AG04449 (cell line): ENCODE results near the gene RNF123.

Experiments
- CTCF ChIA-PET: fragments of 350-600 bp; formaldehyde crosslinking; extraction: SDS; loops from one replicate; lab custom pipeline; 2021; ENCODE audit warnings: antibody characterized with exemption; lab: Yijun Ruan, JAX
- POLR2A ChIA-PET: fragments of 400-600, 350-600 bp; formaldehyde crosslinking; extraction: SDS; loops from one replicate; lab custom pipeline; 2020; ENCODE audit warnings: antibody characterized with exemption, inconsistent platforms; lab: Yijun Ruan, JAX
- DNase-seq: peaks from one replicate; pipeline ENCODE4 v3.0.0-alpha.2; 2010; ENCODE audit warnings: low read depth, low spot score
- H3K4me3 ChIP-seq: 2 replicates; pipeline ENCODE4 v1.5.1; 2011; ENCODE audit warnings: low read depth, mild to moderate bottlenecking, control low read depth, low read length
- TF ChIP-seq, protein P1 (sequence below): IDR thresholded peaks from one replicate; pipeline ENCODE4 v1.5.1; 2011; ENCODE audit warnings: mild to moderate bottlenecking, moderate library complexity, low read length, control low read depth, inconsistent platforms; ENCODE audit not compliant: insufficient read depth; ENCODE audit errors: missing control alignments

Gene RNF123

DNA sequence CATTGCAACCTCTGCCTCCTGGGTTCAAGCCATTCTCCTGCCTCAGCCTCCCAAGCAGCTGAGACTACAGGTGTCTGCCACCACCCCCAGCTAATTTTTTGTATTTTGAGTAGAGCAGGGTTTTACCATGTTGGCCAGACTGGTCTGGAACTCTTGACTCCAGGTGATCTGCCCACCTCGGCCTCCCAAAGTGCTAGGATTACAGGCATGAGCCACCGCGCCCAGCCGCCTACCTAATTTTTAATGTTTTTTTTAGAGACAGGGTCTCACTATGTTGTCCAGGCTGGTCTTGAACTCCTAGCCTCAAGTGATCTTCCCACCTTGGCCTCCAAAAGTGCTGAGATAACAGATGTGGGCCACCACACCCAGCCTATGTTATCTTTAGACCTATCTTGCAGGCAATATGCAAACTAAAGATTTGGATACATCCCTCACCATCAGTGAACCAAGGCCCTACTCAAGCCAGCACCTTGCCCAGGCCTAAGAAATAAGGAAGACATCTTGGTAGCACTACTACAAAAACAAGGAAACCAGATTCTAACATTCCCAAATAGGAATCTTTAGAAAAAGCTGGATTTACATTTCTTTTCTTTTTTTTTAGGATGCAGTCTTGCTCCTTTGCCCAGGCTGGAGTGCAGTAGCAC is 40.7 kb downstream of the RNF123 start:
- no peak overlapping the region for H3K4me3 ChIP-seq
- no peak for DNase-seq
- TF ChIP-seq, protein P1, sequence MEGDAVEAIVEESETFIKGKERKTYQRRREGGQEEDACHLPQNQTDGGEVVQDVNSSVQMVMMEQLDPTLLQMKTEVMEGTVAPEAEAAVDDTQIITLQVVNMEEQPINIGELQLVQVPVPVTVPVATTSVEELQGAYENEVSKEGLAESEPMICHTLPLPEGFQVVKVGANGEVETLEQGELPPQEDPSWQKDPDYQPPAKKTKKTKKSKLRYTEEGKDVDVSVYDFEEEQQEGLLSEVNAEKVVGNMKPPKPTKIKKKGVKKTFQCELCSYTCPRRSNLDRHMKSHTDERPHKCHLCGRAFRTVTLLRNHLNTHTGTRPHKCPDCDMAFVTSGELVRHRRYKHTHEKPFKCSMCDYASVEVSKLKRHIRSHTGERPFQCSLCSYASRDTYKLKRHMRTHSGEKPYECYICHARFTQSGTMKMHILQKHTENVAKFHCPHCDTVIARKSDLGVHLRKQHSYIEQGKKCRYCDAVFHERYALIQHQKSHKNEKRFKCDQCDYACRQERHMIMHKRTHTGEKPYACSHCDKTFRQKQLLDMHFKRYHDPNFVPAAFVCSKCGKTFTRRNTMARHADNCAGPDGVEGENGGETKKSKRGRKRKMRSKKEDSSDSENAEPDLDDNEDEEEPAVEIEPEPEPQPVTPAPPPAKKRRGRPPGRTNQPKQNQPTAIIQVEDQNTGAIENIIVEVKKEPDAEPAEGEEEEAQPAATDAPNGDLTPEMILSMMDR: no peak
- CTCF ChIA-PET: interaction anchor here (1.8 kb wide), 1 partner anchor 109 kb away, joined by 5 read pairs; no protein-coding TSS in a partner anchor
- POLR2A ChIA-PET: no interaction called here

- CTCF ChIA-PET: no interaction called here
- TF ChIP-seq, protein P1: no peak
- POLR2A ChIA-PET: no interaction called here
Observed at GRCh38 chr3:49732597-49732996, 43.2 kb downstream of the RNF123 start.

GRCh38 chr3:49733551-49733950 is 44.2 kb downstream of the RNF123 start:
- ChIA-PET CTCF (no interaction called here), POLR2A (no interaction called here)
- no peak for DNase-seq
- H3K4me3 ChIP-seq: no peak overlapping the region
- TF ChIP-seq, protein P1: no peak

More at GRCh38 chr3:49732597-49732996, 43.2 kb downstream of the RNF123 start:
- no peak overlapping the region for H3K4me3 ChIP-seq
- DNase-seq: no peak

- H3K4me3 ChIP-seq: no peak overlapping the region
- CTCF ChIA-PET: interaction anchor here (0.9 kb wide), 1 partner anchor 10 kb away, joined by 3 read pairs; no protein-coding TSS in a partner anchor
- no peak for DNase-seq
- TF ChIP-seq, protein P1: no peak
- POLR2A ChIA-PET: no interaction called here
Observed at GRCh38 chr3:49734752-49735151, 45.4 kb downstream of the RNF123 start.

GRCh38 chr3:49738067-49738713 is 48.8 kb downstream of the RNF123 start:
- ChIA-PET CTCF (no interaction called here), POLR2A (no interaction called here)
- no peak overlapping the region for H3K4me3 ChIP-seq
- no peak for DNase-seq
- TF ChIP-seq, protein P1: no peak

DNA sequence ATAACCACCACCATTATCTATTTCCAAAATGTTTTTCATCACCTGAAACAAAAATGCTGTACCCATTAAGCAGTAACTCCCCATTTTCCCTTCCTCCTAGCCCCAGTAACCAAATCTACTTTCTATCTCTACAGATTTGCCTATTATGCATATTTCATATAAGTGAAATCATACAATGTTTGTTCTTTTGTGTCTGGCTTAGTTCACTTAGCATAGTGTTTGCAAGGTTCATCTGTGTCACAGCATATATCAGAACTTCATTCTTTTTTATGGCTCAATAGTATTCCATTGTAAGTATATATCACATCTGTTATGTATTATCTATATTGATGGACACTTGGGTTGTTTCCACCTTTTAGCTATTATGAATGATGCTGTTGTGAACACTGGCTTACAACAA is 51.1 kb downstream of the RNF123 start:
- ChIA-PET CTCF (no interaction called here), POLR2A (no interaction called here)
- TF ChIP-seq, protein P1: no peak
- DNase-seq: no peak
- no peak overlapping the region for H3K4me3 ChIP-seq
